Adrenal gland (tissue), 5 donors: ENCODE data around the gene SPRR2E.

Source experiments
- CTCF ChIP-seq, 6 experiments: fragments of 450-650 bp in 4 of 6; fragments of 200-600 bp in 2 of 6; sonication (generic) in 1 of 6; IDR thresholded peaks; 1 replicate in 5 of 6; 2 replicates in 1 of 6; pipeline versions ENCODE4 v1.5.1 to v1.8.0; 2016 to 2021; ENCODE audit warnings: antibody characterized with exemption in 6 of 6, mild to moderate bottlenecking in 2 of 6, moderate library complexity in 1 of 6
- POLR2A ChIP-seq, 2 donors: fragments of 450-650 bp; IDR thresholded peaks; one replicate each; pipeline ENCODE4 v1.6.1; 2017; ENCODE audit warnings: antibody characterized with exemption in 2 of 2, mild to moderate bottlenecking in 2 of 2, moderate library complexity in 1 of 2
- donor health status: DM: no; HTN: no; CAD: no.

GRCh38 chr1:153094426-153094825 lies at the start of gene SPRR2E:
- TF ChIP-seq CTCF (IDR thresholded peaks at IDR 0.05) = no peak
- TF ChIP-seq POLR2A (IDR thresholded peaks at IDR 0.05) = no peak
